Skeletal muscle tissue (tissue), 4 donors: ENCODE measurements around the gene CRISPLD2. TPM values are rescaled to one million over a fixed set of nuclear protein-coding genes. Genes with fewer than 3 reads are reported as not detected.
"Not testable (repeated sequence)": the region's sequence is repeated elsewhere in the genome, so short reads cannot be mapped to it uniquely, and the experiment has no call there.

Source experiments
- H3K27ac ChIP-seq: one replicate; pipeline ENCODE4 v1.7.0; 2013; ENCODE audit warnings: mild to moderate bottlenecking, low read depth, low read length, inconsistent platforms
- H3K27me3 ChIP-seq, 3 donors: one replicate each; pipeline ENCODE4 v1.7.0; 2013; ENCODE audit warnings: low read length in 3 of 3; ENCODE audit not compliant: control insufficient read depth in 3 of 3, insufficient read depth in 3 of 3
- H3K36me3 ChIP-seq, 3 donors: one replicate each; pipeline ENCODE4 v1.7.0; 2013; ENCODE audit warnings: low read length in 3 of 3; ENCODE audit not compliant: control insufficient read depth in 3 of 3, insufficient read depth in 3 of 3
- H3K4me1 ChIP-seq, 3 donors: one replicate each; pipeline ENCODE4 v1.7.0; 2013; ENCODE audit warnings: low read length in 3 of 3, mild to moderate bottlenecking in 3 of 3; ENCODE audit not compliant: control insufficient read depth in 3 of 3, insufficient read depth in 3 of 3
- H3K4me3 ChIP-seq, 3 donors: one replicate each; pipeline ENCODE4 v1.7.0; 2013; ENCODE audit warnings: low read length in 3 of 3
- H3K9ac ChIP-seq, 3 donors: one replicate each; pipeline ENCODE4 v1.7.0; 2013; ENCODE audit warnings: low read length in 3 of 3, mild to moderate bottlenecking in 3 of 3, moderate library complexity in 2 of 3, low read depth in 1 of 3
- H3K9me3 ChIP-seq, 3 donors: one replicate each; pipeline ENCODE4 v1.7.0; 2013; ENCODE audit warnings: low read length in 3 of 3; ENCODE audit not compliant: control insufficient read depth in 3 of 3
- total RNA-seq: library from RNA; depleted of rRNA; stranded (reverse); fragments of >200 nt; gene quantifications from one replicate; pipeline ENCODE4 v1.2.3, GENCODE V29; 2014
- donor health status: Osteomylitis.

Gene CRISPLD2
- total RNA-seq, 1 donor from 2014 or later = 7.3 TPM

DNA sequence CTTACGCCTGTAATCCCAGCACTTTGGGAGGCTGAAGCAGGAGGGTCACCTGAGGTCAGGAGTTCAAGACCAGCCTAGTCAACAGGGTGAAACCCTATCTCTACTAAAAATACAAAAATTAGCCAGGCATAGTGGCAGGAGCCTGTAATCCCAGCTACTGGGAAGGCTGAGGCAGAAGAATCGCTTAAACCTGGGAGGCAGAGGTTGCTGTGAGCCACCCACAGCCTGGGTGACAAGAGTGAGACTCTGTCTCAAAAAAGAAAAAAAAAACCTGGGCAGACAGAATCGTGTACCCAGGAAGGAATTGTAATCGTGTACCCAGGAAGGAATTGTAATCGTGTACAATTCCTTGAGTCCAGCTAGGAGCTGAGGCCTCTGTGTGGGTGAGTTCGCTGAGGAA is 118.8 kb downstream of the CRISPLD2 start:
- not testable (repeated sequence) for H3K9me3 ChIP-seq
- H3K4me1 ChIP-seq = peaks cover 9 to 18% (median 10%) of the 10 kb centered on the region in 3 donors

DNA sequence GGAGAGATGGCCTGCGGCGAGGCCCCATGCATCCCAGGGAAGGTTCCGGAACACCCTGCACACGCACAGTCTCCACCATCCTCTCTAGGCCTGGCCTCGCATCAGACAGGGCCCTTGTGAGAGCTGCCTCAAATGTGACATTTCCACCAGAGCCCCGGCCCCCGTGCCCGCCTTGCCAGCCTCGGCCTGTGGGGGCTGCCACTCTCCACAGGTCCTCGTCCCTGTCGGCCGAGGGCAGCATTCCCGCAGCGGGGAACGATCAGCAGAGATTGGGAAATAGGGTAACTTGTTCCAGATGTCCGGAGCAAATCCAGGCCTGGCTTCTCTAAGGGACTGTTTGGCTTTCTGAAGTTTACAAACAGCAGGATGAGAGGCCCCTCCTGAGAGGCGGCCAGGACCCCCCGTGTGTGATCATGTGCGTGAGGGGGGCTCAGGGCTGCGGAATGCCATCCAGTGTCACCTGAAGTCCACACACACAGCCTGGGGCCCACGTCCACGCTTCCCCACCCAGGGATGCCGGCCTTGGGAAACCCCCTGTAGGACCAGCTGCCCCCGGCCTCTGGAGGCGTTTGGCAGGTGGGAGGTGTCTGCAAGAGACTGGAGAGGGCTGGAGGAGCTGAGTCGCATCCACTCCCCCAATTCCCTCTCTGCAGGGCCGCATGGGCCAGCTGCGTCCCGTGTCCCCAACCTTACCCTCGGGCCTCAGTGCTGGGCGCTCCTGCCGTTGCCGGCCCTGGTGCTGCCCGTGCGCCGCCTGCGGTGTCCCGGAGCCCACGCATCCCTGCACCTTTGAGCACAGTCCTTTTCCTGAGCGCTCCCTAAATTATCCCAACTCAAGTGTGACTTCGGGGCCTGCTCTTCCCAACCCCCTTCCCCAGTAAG is 121.1 kb downstream of the CRISPLD2 start:
- no peak overlapping the region for H3K9ac ChIP-seq

More for the DNA sequence above, 118.8 kb downstream of the CRISPLD2 start:
- H3K36me3 ChIP-seq, H3K27ac ChIP-seq, H3K9ac ChIP-seq, H3K27me3 ChIP-seq, H3K4me3 ChIP-seq: not testable (repeated sequence)

DNA sequence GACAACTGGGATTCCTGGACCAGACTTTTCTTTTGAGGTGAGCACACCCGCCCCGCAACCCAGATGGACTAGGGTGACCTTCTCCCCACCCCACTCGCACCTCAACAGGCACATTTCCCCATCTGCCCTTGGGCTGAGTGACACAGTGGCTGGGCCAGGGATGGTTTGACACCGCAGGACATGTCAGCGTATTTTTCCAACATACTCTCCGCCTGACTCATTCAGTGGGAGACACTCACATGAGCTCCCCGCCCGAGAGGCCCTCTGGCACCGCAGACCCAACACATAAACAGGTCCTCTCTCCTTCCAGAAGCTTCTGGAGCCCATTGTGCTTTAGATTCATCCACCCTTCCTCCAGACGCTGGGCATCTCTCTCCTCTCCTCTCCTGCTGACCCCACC is 122.1 kb downstream of the CRISPLD2 start:
- no peaks in the 10 kb centered on the region for H3K9me3 ChIP-seq
- no peak overlapping the region for H3K4me3 ChIP-seq
- H3K4me1 ChIP-seq = peaks cover 0 to 6% (median 0%) of the 10 kb centered on the region in 3 donors
- H3K9ac ChIP-seq = no peak overlapping the region
- no peaks in the 10 kb centered on the region for H3K36me3 ChIP-seq
- no peak overlapping the region for H3K27ac ChIP-seq
- H3K27me3 ChIP-seq = no peaks in the 10 kb centered on the region

More for the DNA sequence above, 121.1 kb downstream of the CRISPLD2 start:
- H3K36me3 ChIP-seq = no peaks in the 10 kb centered on the region
- H3K27me3 ChIP-seq = no peaks in the 10 kb centered on the region
- H3K9me3 ChIP-seq = no peaks in the 10 kb centered on the region
- no peak overlapping the region for H3K27ac ChIP-seq
- peaks cover 0 to 6% (median 0%) of the 10 kb centered on the region in 3 donors for H3K4me1 ChIP-seq
- H3K4me3 ChIP-seq = no peak overlapping the region

DNA sequence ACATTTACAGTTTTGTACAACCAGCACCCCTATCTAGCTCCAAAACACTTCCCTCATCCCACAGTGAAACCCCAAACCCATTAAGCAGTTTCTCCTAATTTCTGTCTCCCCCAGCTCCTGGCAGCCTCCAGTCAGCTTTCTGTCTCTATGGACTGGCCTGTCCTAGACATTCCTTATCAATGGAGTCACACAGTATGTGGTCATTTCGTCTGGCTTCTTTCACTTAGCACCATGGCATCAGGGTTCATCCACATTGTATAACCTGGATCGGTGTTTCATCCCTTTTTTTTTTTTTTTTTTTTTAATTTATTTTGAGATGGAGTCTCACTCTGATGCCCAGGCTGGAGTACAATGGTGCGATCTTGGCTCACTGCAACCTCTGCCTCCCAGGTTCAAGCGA is 123.0 kb downstream of the CRISPLD2 start:
- Histone ChIP-seq H3K27me3 (no peaks in the 10 kb centered on the region), H3K9me3 (no peaks in the 10 kb centered on the region), H3K27ac (no peak overlapping the region), H3K9ac (no peak overlapping the region), H3K36me3 (no peaks in the 10 kb centered on the region), H3K4me3 (no peak overlapping the region), H3K4me1 (peaks cover 0 to 6% (median 0%) of the 10 kb centered on the region in 3 donors)

DNA sequence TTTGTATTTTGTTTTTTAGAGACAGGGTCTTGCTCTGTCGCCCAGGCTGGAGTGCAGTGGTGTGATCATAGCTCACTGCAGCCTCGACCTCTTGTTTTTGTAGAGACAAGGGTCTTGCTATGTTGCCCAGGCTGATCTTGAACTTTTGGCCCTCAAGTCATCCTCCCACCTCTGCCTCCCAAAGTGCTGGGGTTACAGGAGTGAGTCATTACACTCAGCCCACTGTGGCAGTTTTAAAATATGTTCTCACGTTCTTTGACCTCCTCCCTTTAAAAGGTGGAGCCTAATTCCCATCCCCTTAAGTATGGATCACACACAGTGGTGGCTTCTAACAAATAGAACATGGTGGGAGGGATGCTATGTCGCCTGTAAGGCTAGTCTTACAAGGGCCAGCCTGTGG is 123.8 kb downstream of the CRISPLD2 start:
- Histone ChIP-seq H3K9ac (no peak overlapping the region), H3K4me3 (no peak overlapping the region), H3K9me3 (no peaks in the 10 kb centered on the region), H3K27ac (no peak overlapping the region), H3K27me3 (no peaks in the 10 kb centered on the region), H3K36me3 (no peaks in the 10 kb centered on the region), H3K4me1 (peaks cover 0 to 6% (median 0%) of the 10 kb centered on the region in 3 donors)

DNA sequence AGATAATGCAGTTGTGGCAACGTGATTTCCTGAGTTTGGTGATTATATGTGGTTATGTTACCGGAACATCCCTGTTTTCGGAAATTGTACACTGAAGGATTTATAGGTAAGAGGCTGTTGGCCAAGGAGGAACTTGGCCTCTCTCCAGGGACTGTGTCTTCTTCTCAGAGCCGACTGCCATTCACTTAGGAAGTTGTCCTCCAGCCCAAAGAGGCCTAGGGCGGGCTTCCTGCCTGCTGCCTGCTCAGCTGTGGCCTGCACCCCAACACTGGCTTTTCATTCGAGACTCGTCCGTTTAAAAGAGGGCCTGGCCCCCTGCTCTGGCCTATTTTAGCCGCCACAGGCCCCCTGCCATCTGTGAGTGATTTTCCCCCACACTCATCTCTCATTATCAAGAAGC is 127.2 kb downstream of the CRISPLD2 start:
- peaks cover 0 to under 1% (median 0%) of the 10 kb centered on the region in 3 donors for H3K4me1 ChIP-seq
- no peak overlapping the region for H3K9ac ChIP-seq
- no peaks in the 10 kb centered on the region for H3K36me3 ChIP-seq
- H3K4me3 ChIP-seq = no peak overlapping the region
- no peaks in the 10 kb centered on the region for H3K27me3 ChIP-seq
- H3K9me3 ChIP-seq = no peaks in the 10 kb centered on the region
- no peak overlapping the region for H3K27ac ChIP-seq

DNA sequence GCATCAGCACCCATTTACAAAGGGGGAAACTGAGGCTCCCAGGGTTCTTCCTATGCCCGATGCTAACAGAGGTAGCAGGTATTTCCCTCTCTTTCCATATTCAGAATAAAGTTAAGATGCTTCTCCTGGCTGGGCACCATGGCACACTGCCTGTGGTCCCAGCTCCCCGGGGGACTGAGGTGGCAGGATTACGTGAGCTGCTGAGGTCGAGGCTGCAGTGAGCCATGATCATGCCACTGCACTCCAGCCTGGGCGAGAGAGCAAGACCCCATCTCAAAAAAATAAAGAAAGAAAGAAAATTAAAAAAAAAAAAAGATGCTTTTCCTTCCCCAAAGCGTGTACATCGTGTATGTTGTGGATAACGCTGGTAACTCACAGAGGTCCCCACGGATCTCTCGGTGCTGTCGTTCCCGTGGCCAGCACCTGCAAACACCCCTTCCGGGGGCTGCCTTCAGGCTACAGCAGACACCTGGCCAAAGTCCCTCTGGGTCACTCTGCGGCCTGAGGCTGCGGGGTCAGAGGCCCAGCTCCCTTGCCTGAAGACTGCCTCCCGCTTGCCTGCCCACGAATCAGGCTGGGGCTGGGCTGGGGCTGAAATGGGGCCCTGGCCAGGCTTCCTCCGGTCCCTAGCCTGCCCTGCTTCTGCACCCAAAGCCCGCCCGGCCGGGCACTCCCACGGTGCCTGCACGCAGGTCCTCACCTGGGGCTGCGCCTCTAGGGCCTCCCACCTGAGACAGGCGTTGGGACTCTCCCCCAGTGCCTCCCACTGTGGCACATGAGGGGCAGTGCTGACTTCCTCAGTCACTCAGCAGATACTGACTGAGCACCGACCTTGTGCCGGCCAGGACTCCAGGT is 128.4 kb downstream of the CRISPLD2 start:
- Histone ChIP-seq H3K4me1 (peaks cover 8 to 9% (median 9%) of the 10 kb centered on the region in 3 donors), H3K27ac (no peak overlapping the region), H3K27me3 (no peaks in the 10 kb centered on the region), H3K9ac (no peak overlapping the region), H3K4me3 (no peak overlapping the region), H3K9me3 (no peaks in the 10 kb centered on the region), H3K36me3 (no peaks in the 10 kb centered on the region)

DNA sequence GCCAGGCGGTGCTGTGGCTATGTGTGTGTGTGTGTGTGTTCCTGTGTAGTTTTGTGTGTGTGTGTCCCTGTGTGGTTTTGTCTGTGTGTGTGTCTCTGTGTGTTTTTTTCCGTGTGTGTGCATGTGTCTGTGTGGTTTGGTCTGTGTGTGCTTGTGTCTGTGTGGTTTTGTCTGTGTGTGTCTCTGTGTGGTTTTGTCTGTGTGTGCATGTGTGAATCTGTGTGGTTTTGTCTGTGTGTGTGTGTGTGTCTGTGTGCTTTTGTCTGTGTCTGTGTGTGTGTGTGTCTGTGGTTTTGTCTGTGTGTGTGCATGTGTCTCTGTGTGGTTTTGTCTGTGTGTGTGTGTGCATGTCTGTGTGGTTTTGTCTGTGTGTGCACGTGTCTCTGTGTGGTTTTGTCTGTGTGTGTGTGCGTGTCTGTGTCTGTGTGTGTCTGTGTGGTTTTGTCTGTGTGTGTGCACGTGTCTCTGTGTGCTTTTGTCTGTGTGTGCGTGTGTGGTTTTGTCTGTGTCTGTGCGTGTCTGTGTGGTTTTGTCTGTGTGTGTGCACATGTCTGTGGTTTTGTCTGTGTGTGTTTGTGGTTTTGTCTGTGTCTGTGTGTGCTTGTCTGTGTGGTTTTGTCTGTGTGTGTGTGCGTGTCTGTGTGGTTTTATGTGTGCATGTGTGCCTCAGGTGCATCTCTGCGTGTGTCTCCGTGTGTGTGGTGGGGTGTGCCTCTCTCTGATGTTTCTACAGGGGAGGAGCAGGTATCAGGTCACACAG is 129.2 kb downstream of the CRISPLD2 start:
- H3K9me3 ChIP-seq = no peaks in the 10 kb centered on the region
- no peak overlapping the region for H3K9ac ChIP-seq
- H3K36me3 ChIP-seq = no peaks in the 10 kb centered on the region
- no peak overlapping the region for H3K27ac ChIP-seq
- peaks cover 10% of the 10 kb centered on the region in 3 donors for H3K4me1 ChIP-seq
- no peak overlapping the region for H3K4me3 ChIP-seq
- no peaks in the 10 kb centered on the region for H3K27me3 ChIP-seq

DNA sequence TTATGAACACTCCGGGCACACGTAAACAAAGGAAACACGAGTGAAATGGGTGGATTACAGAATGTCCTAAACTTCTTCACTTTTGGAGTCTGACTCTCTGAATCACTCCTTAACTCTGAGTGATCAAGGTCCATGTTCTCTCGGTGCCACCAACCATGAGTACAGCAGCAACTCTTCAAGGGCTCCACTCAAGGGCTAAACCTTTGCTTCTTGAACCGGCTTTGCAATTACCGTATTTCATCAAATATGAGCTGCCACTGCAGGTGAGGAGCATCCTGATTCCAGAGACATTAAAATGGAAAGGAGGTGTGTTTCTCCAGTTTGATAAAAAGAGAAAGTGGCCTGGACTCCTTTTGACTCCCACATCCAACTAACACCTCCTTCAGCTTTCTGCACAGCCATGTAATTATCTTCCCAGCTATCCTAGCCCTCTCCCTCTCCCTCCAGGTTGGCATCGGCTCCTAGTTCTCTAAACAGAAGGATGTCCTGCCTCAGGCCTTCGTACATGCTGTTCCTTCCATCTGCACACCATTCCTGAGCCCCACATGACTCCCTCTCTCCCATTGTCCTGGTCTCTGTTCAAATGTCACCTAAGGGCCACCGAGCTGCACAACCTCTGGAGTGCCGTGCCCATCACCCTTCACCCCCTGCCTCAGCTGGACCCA is 130.1 kb downstream of the CRISPLD2 start:
- no peaks in the 10 kb centered on the region for H3K36me3 ChIP-seq
- no peaks in the 10 kb centered on the region for H3K9me3 ChIP-seq
- H3K4me3 ChIP-seq = no peak overlapping the region
- H3K4me1 ChIP-seq = peaks cover 10% of the 10 kb centered on the region in 3 donors
- no peak overlapping the region for H3K27ac ChIP-seq
- H3K9ac ChIP-seq = no peak overlapping the region
- no peaks in the 10 kb centered on the region for H3K27me3 ChIP-seq
